ENCODE measurements around the gene SPATA45. TPM values are rescaled to one million over a fixed set of nuclear protein-coding genes. Genes with fewer than 3 reads are reported as not detected.

The SPATA45 gene
- total and polyA plus RNA-seq, 2 donors (not counting 1 experiment from before 2014, with no cell fraction given) = 0.64 TPM; not detected in 1

DNA sequence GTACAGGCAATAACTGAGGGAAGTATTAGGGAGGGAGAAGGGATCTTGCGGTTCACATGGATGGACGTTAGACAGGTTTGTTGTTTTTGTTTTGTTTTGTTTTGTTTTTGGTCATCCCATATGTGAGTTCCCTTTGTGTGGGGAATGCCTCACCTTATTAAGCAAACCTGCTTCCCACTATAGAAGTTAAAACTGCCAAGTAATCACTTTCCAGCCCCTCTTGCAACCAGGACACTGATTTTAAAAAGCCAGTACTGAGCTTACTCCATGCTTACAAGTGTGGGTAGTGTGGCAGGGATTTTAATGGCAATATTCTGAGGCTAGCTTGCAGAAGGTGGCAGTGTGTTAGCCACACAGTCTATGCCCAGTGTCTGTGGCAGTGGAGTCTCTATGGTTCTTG lies 26.5 kb downstream of the SPATA45 start:
- H3K4me3 Mint-ChIP-seq = no peak overlapping the region
- intact Hi-C loops (cut with micrococcal nuclease) = no loop called here
- CTCF ChIA-PET = no interaction called here

DNA sequence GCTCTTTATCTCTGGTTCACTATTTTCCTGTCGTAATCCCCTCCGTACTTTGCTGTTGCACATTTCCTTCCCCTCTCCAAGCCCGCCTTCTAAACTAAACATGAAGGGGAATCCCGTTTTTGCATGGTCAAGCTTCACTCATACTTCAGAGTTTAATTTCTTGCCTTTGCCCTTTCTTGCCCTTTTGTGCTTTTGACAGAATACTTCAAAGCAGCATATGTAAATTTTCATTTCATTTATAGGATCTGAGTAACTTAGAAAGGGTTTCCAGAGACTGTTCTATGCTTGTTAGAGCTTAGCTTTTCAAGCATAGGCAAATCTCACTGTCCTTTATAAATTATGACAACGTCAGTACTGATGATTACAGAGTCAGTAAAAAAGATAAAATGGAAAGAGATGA lies 27.7 kb downstream of the SPATA45 start:
- ChIA-PET POLR2A (interaction anchor here (0.6 kb wide), 1 partner anchor 38 kb away, joined by 4 read pairs; no protein-coding TSS in a partner anchor), CTCF (interaction anchor here (0.9 to 1.6 kb wide), 3 partner anchors 11 to 175 kb away, joined by 3 to 4 read pairs (median 3); no protein-coding TSS in a partner anchor)
- 5% methylated on average over 4 of the region's 5 CpGs for WGBS (ENCODE audit: insufficient coverage)
- no peaks in the 10 kb centered on the region for H3K27me3 Mint-ChIP-seq
- H3K9me3 Mint-ChIP-seq (ENCODE audit: insufficient read depth) = peaks cover 2% of the 10 kb centered on the region
- peak overlapping the region; percentile 44 for H3K4me3 Mint-ChIP-seq
- Histone ChIP-seq H3K4me1 (ENCODE audit: control insufficient read depth in 2 of 2, insufficient read depth in 2 of 2, low read length in 2 of 2) (peaks cover 8 to 12% of the 10 kb centered on the region in 2 donors), H3K27me3 (replicated peaks in 1 of 4; ENCODE audit: control extremely low read depth in 1 of 4, control insufficient read depth in 3 of 4, insufficient read depth in 4 of 4, low read length in 3 of 4) (no peaks in the 10 kb centered on the region), H3K27ac (ENCODE audit: low read length in 2 of 2) (no peak overlapping the region), H3K9me3 (ENCODE audit: control extremely low read depth in 1 of 3, control insufficient read depth in 2 of 3, insufficient read depth in 1 of 3, low read length in 2 of 3) (peaks cover 0 to 8% (median 0%) of the 10 kb centered on the region in 3 donors), H3K4me2 (replicated peaks; ENCODE audit: low read depth, low read length, poor library complexity, severe bottlenecking) (peak overlapping the region; percentile 58), H3K36me3 (replicated peaks in 1 of 2; ENCODE audit: control extremely low read depth in 1 of 2, control insufficient read depth in 1 of 2, extremely low read depth in 1 of 2, insufficient read depth in 2 of 2, low read length in 1 of 2) (peaks cover 2 to 5% of the 10 kb centered on the region in 2 experiments), H3K79me2 (ENCODE audit: control insufficient read depth, insufficient read depth, low read length) (no peaks in the 10 kb centered on the region), H3K4me3 (ENCODE audit: control extremely low read depth in 1 of 5, extremely low read depth in 1 of 5, insufficient read depth in 1 of 5, low read depth in 2 of 5, low read length in 4 of 5) (no peak overlapping the region), H4K20me1 (ENCODE audit: control insufficient read depth, insufficient read depth, low read length, poor library complexity, severe bottlenecking) (no peaks in the 10 kb centered on the region), H3K9ac (ENCODE audit: low read length) (peak overlapping the region; percentile 45), H2AFZ (ENCODE audit: insufficient read depth, low read depth, low read length, poor library complexity, severe bottlenecking) (peak overlapping the region; percentile 57)
- peak overlapping the region; percentile 7 for H3K27ac Mint-ChIP-seq
- H3K4me1 Mint-ChIP-seq = peaks cover 13% of the 10 kb centered on the region
- ATAC-seq (ENCODE audit: low read depth) = peak; percentile 17
- intact Hi-C loops (cut with micrococcal nuclease) = no loop called here
- no peak for TF ChIP-seq EZH2 (IDR thresholded peaks at IDR 0.05; ENCODE audit: borderline replicate concordance, insufficient read depth, low read depth, low read length, poor library complexity, severe bottlenecking)
- TF ChIP-seq, protein P1, sequence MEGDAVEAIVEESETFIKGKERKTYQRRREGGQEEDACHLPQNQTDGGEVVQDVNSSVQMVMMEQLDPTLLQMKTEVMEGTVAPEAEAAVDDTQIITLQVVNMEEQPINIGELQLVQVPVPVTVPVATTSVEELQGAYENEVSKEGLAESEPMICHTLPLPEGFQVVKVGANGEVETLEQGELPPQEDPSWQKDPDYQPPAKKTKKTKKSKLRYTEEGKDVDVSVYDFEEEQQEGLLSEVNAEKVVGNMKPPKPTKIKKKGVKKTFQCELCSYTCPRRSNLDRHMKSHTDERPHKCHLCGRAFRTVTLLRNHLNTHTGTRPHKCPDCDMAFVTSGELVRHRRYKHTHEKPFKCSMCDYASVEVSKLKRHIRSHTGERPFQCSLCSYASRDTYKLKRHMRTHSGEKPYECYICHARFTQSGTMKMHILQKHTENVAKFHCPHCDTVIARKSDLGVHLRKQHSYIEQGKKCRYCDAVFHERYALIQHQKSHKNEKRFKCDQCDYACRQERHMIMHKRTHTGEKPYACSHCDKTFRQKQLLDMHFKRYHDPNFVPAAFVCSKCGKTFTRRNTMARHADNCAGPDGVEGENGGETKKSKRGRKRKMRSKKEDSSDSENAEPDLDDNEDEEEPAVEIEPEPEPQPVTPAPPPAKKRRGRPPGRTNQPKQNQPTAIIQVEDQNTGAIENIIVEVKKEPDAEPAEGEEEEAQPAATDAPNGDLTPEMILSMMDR (IDR thresholded peaks at IDR 0.05) = no peak
- no peak for DNase-seq

More for the DNA sequence above, 26.5 kb downstream of the SPATA45 start:
- H3K4me1 ChIP-seq (ENCODE audit: control insufficient read depth in 2 of 2, insufficient read depth in 2 of 2, low read length in 2 of 2) = peaks cover 8 to 12% of the 10 kb centered on the region in 2 donors
- peaks cover 6% of the 10 kb centered on the region for H3K9me3 Mint-ChIP-seq (ENCODE audit: insufficient read depth)
- peaks cover 3 to 20% (median 9%) of the 10 kb centered on the region in 3 donors for H3K9me3 ChIP-seq (ENCODE audit: control extremely low read depth in 1 of 3, control insufficient read depth in 2 of 3, insufficient read depth in 1 of 3, low read length in 2 of 3)
- no peaks in the 10 kb centered on the region for H3K36me3 ChIP-seq (replicated peaks in 1 of 2; ENCODE audit: control extremely low read depth in 1 of 2, control insufficient read depth in 1 of 2, extremely low read depth in 1 of 2, insufficient read depth in 2 of 2, low read length in 1 of 2)
- no peak overlapping the region for H3K27ac Mint-ChIP-seq
- H3K79me2 ChIP-seq (ENCODE audit: control insufficient read depth, insufficient read depth, low read length) = no peaks in the 10 kb centered on the region
- H4K20me1 ChIP-seq (ENCODE audit: control insufficient read depth, insufficient read depth, low read length, poor library complexity, severe bottlenecking) = no peaks in the 10 kb centered on the region
- DNase-seq (no peak), ATAC-seq (ENCODE audit: low read depth) (no peak)
- H3K9ac ChIP-seq (ENCODE audit: low read length) = no peak overlapping the region
- H3K27me3 Mint-ChIP-seq = no peaks in the 10 kb centered on the region
- peaks cover 13% of the 10 kb centered on the region for H3K4me1 Mint-ChIP-seq
- WGBS (ENCODE audit: insufficient coverage) = no CpG with 5 or more reads among the region's 2 CpGs
- no peak overlapping the region for H3K4me2 ChIP-seq (replicated peaks; ENCODE audit: low read depth, low read length, poor library complexity, severe bottlenecking)
- no peak overlapping the region for H2AFZ ChIP-seq (ENCODE audit: insufficient read depth, low read depth, low read length, poor library complexity, severe bottlenecking)
- TF ChIP-seq, protein P1 (IDR thresholded peaks at IDR 0.05) = no peak
- no peak for TF ChIP-seq EZH2 (IDR thresholded peaks at IDR 0.05; ENCODE audit: borderline replicate concordance, insufficient read depth, low read depth, low read length, poor library complexity, severe bottlenecking)
- no peaks in the 10 kb centered on the region for H3K27me3 ChIP-seq (replicated peaks in 1 of 4; ENCODE audit: control extremely low read depth in 1 of 4, control insufficient read depth in 3 of 4, insufficient read depth in 4 of 4, low read length in 3 of 4)
- POLR2A ChIA-PET = no interaction called here
- no peak overlapping the region for H3K4me3 ChIP-seq (ENCODE audit: control extremely low read depth in 1 of 5, extremely low read depth in 1 of 5, insufficient read depth in 1 of 5, low read depth in 2 of 5, low read length in 4 of 5)
- H3K27ac ChIP-seq (ENCODE audit: low read length in 2 of 2) = no peak overlapping the region
